Cardiac fibroblast (primary cell): ENCODE measurements around the gene NPAS3.
A peak's percentile ranks its signal among the peaks of the same experiment; 100 is the strongest.

Experiments
- DNase-seq, 2 donors: peaks; one replicate each; pipeline versions ENCODE4 v3.0.0 to v3.0.0-alpha.2; 2010; ENCODE audit warnings: low read depth in 2 of 2
- H3K4me3 ChIP-seq, 2 donors: replicated peaks in 1 of 2; 1 replicate in 1 of 2; 2 replicates in 1 of 2; pipeline ENCODE4 v1.5.1; 2011; ENCODE audit warnings: low read depth in 2 of 2, low read length in 2 of 2, mild to moderate bottlenecking in 2 of 2, moderate library complexity in 1 of 2
- CTCF ChIP-seq: IDR thresholded peaks from one replicate; pipeline ENCODE4 v1.5.1; 2011; ENCODE audit warnings: low read depth, mild to moderate bottlenecking, low read length, inconsistent platforms

The NPAS3 gene

GRCh38 chr14:33570694-33571310, 632.1 kb downstream of the NPAS3 start:
- no peak for TF ChIP-seq CTCF
- H3K4me3 ChIP-seq = no peak overlapping the region
- DNase-seq = no peak

GRCh38 chr14:33573301-33573880, 634.7 kb downstream of the NPAS3 start:
- DNase-seq = peak in 1 of 2 donors; percentile 37
- H3K4me3 ChIP-seq = no peak overlapping the region
- no peak for TF ChIP-seq CTCF

- H3K4me3 ChIP-seq = no peak overlapping the region
- DNase-seq = no peak
- no peak for TF ChIP-seq CTCF
Observed at GRCh38 chr14:33576014-33576413, 637.3 kb downstream of the NPAS3 start.

- H3K4me3 ChIP-seq = no peak overlapping the region
- TF ChIP-seq CTCF = no peak
- DNase-seq = no peak
Observed at GRCh38 chr14:33578461-33579216, 640.0 kb downstream of the NPAS3 start.

GRCh38 chr14:33580231-33580749, 641.6 kb downstream of the NPAS3 start:
- TF ChIP-seq CTCF = no peak
- DNase-seq = no peak
- no peak overlapping the region for H3K4me3 ChIP-seq

GRCh38 chr14:33580841-33581240, 642.2 kb downstream of the NPAS3 start:
- DNase-seq = no peak
- no peak for TF ChIP-seq CTCF
- no peak overlapping the region for H3K4me3 ChIP-seq
